ENCODE data around the gene CNPY4.

Gene CNPY4

GRCh38 chr7:100157334-100158228 is 38.1 kb downstream of the CNPY4 start:
- H3K27ac Mint-ChIP-seq: peak overlapping the region; percentile 76
- peaks cover 25% of the 10 kb centered on the region for H3K4me1 Mint-ChIP-seq (ENCODE audit: low read depth)
- H3K9me3 Mint-ChIP-seq: no peaks in the 10 kb centered on the region

GRCh38 chr7:100158229-100159098 is 39.0 kb downstream of the CNPY4 start, which contains the start of gene TRAPPC14:
TRAPPC14 (minus strand) TSS chr7:100158723; CDS start chr7:100158499, 224 bp downstream.
- peak within 1 kb of the TSS; percentile 77 for H3K27ac Mint-ChIP-seq
- H3K36me3 Mint-ChIP-seq (ENCODE audit: low read depth): peaks cover 21% of the 10 kb centered on the region
- peak within 1 kb of the TSS; percentile 80 for H3K4me3 Mint-ChIP-seq
- peaks cover 33% of the 10 kb centered on the region for H3K4me1 Mint-ChIP-seq (ENCODE audit: low read depth)
- no peaks in the 10 kb centered on the region for H3K9me3 Mint-ChIP-seq
- H3K27me3 Mint-ChIP-seq (ENCODE audit: low read depth): no peaks in the 10 kb centered on the region

More at GRCh38 chr7:100157334-100158228, 38.1 kb downstream of the CNPY4 start:
- Mint-ChIP-seq H3K27me3 (ENCODE audit: low read depth) (no peaks in the 10 kb centered on the region), H3K4me3 (peak overlapping the region; percentile 80), H3K36me3 (ENCODE audit: low read depth) (peaks cover 24% of the 10 kb centered on the region)

- peaks cover 38% of the 10 kb centered on the region for H3K4me1 Mint-ChIP-seq (ENCODE audit: low read depth)
- peak overlapping the region; percentile 77 for H3K27ac Mint-ChIP-seq
Observed at GRCh38 chr7:100159099-100159623, 39.7 kb downstream of the CNPY4 start.

GRCh38 chr7:100160067-100160466 is 40.6 kb downstream of the CNPY4 start:
- peaks cover 14% of the 10 kb centered on the region for H3K36me3 Mint-ChIP-seq (ENCODE audit: low read depth)
- H3K9me3 Mint-ChIP-seq: no peaks in the 10 kb centered on the region
- H3K27ac Mint-ChIP-seq: no peak overlapping the region
- no peaks in the 10 kb centered on the region for H3K27me3 Mint-ChIP-seq (ENCODE audit: low read depth)
- H3K4me3 Mint-ChIP-seq: no peak overlapping the region
- peaks cover 39% of the 10 kb centered on the region for H3K4me1 Mint-ChIP-seq (ENCODE audit: low read depth)

More at GRCh38 chr7:100159099-100159623, 39.7 kb downstream of the CNPY4 start:
- Mint-ChIP-seq H3K9me3 (no peaks in the 10 kb centered on the region), H3K36me3 (ENCODE audit: low read depth) (peaks cover 16% of the 10 kb centered on the region), H3K4me3 (peak overlapping the region; percentile 79), H3K27me3 (ENCODE audit: low read depth) (no peaks in the 10 kb centered on the region)

GRCh38 chr7:100163006-100163531 is 43.6 kb downstream of the CNPY4 start:
- Mint-ChIP-seq H3K27ac (peak overlapping the region; percentile 26), H3K9me3 (no peaks in the 10 kb centered on the region), H3K4me3 (peak overlapping the region; percentile 45), H3K36me3 (ENCODE audit: low read depth) (no peaks in the 10 kb centered on the region), H3K27me3 (ENCODE audit: low read depth) (peaks cover 8% of the 10 kb centered on the region), H3K4me1 (ENCODE audit: low read depth) (peaks cover 52% of the 10 kb centered on the region)

GRCh38 chr7:100163871-100164270 is 44.4 kb downstream of the CNPY4 start:
- H3K27me3 Mint-ChIP-seq (ENCODE audit: low read depth): peaks cover 16% of the 10 kb centered on the region
- peaks cover 58% of the 10 kb centered on the region for H3K4me1 Mint-ChIP-seq (ENCODE audit: low read depth)
- no peak overlapping the region for H3K4me3 Mint-ChIP-seq
- no peaks in the 10 kb centered on the region for H3K9me3 Mint-ChIP-seq
- H3K36me3 Mint-ChIP-seq (ENCODE audit: low read depth): no peaks in the 10 kb centered on the region
- no peak overlapping the region for H3K27ac Mint-ChIP-seq

GRCh38 chr7:100166317-100166940 is 47.0 kb downstream of the CNPY4 start:
- Mint-ChIP-seq H3K4me3 (peak overlapping the region; percentile 64), H3K9me3 (no peaks in the 10 kb centered on the region), H3K27me3 (ENCODE audit: low read depth) (peaks cover 26% of the 10 kb centered on the region), H3K4me1 (ENCODE audit: low read depth) (peaks cover 71% of the 10 kb centered on the region), H3K36me3 (ENCODE audit: low read depth) (peaks cover 3% of the 10 kb centered on the region), H3K27ac (peak overlapping the region; percentile 66)

GRCh38 chr7:100166970-100167911 is 47.8 kb downstream of the CNPY4 start:
- peaks cover 71% of the 10 kb centered on the region for H3K4me1 Mint-ChIP-seq (ENCODE audit: low read depth)
- H3K27me3 Mint-ChIP-seq (ENCODE audit: low read depth): peaks cover 30% of the 10 kb centered on the region
- H3K4me3 Mint-ChIP-seq: peak overlapping the region; percentile 64
- H3K27ac Mint-ChIP-seq: peak overlapping the region; percentile 26
- H3K36me3 Mint-ChIP-seq (ENCODE audit: low read depth): peaks cover 3% of the 10 kb centered on the region
- no peaks in the 10 kb centered on the region for H3K9me3 Mint-ChIP-seq

- H3K36me3 Mint-ChIP-seq (ENCODE audit: low read depth): peaks cover 3% of the 10 kb centered on the region
- H3K4me1 Mint-ChIP-seq (ENCODE audit: low read depth): peaks cover 67% of the 10 kb centered on the region
- peak overlapping the region; percentile 36 for H3K27ac Mint-ChIP-seq
- peak overlapping the region; percentile 64 for H3K4me3 Mint-ChIP-seq
- H3K9me3 Mint-ChIP-seq: no peaks in the 10 kb centered on the region
- peaks cover 30% of the 10 kb centered on the region for H3K27me3 Mint-ChIP-seq (ENCODE audit: low read depth)
Observed at GRCh38 chr7:100167912-100168323, 48.5 kb downstream of the CNPY4 start.

- Mint-ChIP-seq H3K9me3 (no peaks in the 10 kb centered on the region), H3K36me3 (ENCODE audit: low read depth) (peaks cover 3% of the 10 kb centered on the region), H3K27me3 (ENCODE audit: low read depth) (peaks cover 30% of the 10 kb centered on the region), H3K4me3 (peak overlapping the region; percentile 64), H3K4me1 (ENCODE audit: low read depth) (peaks cover 53% of the 10 kb centered on the region), H3K27ac (peak overlapping the region; percentile 53)
Observed at GRCh38 chr7:100169147-100169850, 49.9 kb downstream of the CNPY4 start.

- H3K4me3 Mint-ChIP-seq: peak overlapping the region; percentile 70
- peak overlapping the region; percentile 8 for H3K27ac Mint-ChIP-seq
- H3K9me3 Mint-ChIP-seq: no peaks in the 10 kb centered on the region
- H3K27me3 Mint-ChIP-seq (ENCODE audit: low read depth): peaks cover 37% of the 10 kb centered on the region
- peaks cover 54% of the 10 kb centered on the region for H3K4me1 Mint-ChIP-seq (ENCODE audit: low read depth)
- peaks cover 3% of the 10 kb centered on the region for H3K36me3 Mint-ChIP-seq (ENCODE audit: low read depth)
Observed at GRCh38 chr7:100170101-100170897, 50.9 kb downstream of the CNPY4 start.
